ENCODE data around the gene RPUSD1.

Gene RPUSD1

GRCh38 chr16:798666-799065, 10.5 kb upstream of the RPUSD1 start:
- no peak overlapping the region for H3K4me3 ChIP-seq (ENCODE audit: low read depth, low read length)

GRCh38 chr16:797686-798085, 9.5 kb upstream of the RPUSD1 start:
- no peaks in the 10 kb centered on the region for H3K9me3 ChIP-seq
- TF ChIP-seq CTCF (IDR thresholded peaks at IDR 0.05; ENCODE audit: low read depth, low read length), result no peak

More at GRCh38 chr16:798666-799065, 10.5 kb upstream of the RPUSD1 start:
- H3K27me3 ChIP-seq, result peaks cover 44% of the 10 kb centered on the region
- no peak for DNase-seq
- H3K36me3 ChIP-seq, result peaks cover 4% of the 10 kb centered on the region
- no peaks in the 10 kb centered on the region for H3K4me1 ChIP-seq
- TF ChIP-seq CTCF (IDR thresholded peaks at IDR 0.05; ENCODE audit: low read depth, low read length), result no peak
- no peaks in the 10 kb centered on the region for H3K9me3 ChIP-seq

GRCh38 chr16:797120-797420, 8.9 kb upstream of the RPUSD1 start:
- DNase-seq, result no peak
- Histone ChIP-seq H3K9me3 (no peaks in the 10 kb centered on the region), H3K4me3 (ENCODE audit: low read depth, low read length) (no peak overlapping the region), H3K4me1 (no peaks in the 10 kb centered on the region), H3K27me3 (peaks cover 28% of the 10 kb centered on the region), H3K36me3 (peaks cover 16% of the 10 kb centered on the region)
- no peak for TF ChIP-seq CTCF (IDR thresholded peaks at IDR 0.05; ENCODE audit: low read depth, low read length)

More at GRCh38 chr16:797686-798085, 9.5 kb upstream of the RPUSD1 start:
- H3K4me3 ChIP-seq (ENCODE audit: low read depth, low read length), result no peak overlapping the region
- H3K36me3 ChIP-seq, result peaks cover 10% of the 10 kb centered on the region
- no peak for DNase-seq
- H3K27me3 ChIP-seq, result peaks cover 34% of the 10 kb centered on the region
- no peaks in the 10 kb centered on the region for H3K4me1 ChIP-seq

- Histone ChIP-seq H3K36me3 (peaks cover 21% of the 10 kb centered on the region), H3K4me3 (ENCODE audit: low read depth, low read length) (no peak overlapping the region), H3K4me1 (no peaks in the 10 kb centered on the region), H3K27me3 (peaks cover 22% of the 10 kb centered on the region), H3K9me3 (no peaks in the 10 kb centered on the region)
- no peak for TF ChIP-seq CTCF (IDR thresholded peaks at IDR 0.05; ENCODE audit: low read depth, low read length)
- DNase-seq, result no peak
Observed at GRCh38 chr16:796296-797119, 8.3 kb upstream of the RPUSD1 start.

- Histone ChIP-seq H3K27me3 (peaks cover 14% of the 10 kb centered on the region), H3K4me1 (no peaks in the 10 kb centered on the region), H3K36me3 (peaks cover 26% of the 10 kb centered on the region), H3K4me3 (ENCODE audit: low read depth, low read length) (no peak overlapping the region), H3K9me3 (no peaks in the 10 kb centered on the region)
- TF ChIP-seq CTCF (IDR thresholded peaks at IDR 0.05; ENCODE audit: low read depth, low read length), result no peak
- no peak for DNase-seq
Observed at GRCh38 chr16:795580-796229, 7.5 kb upstream of the RPUSD1 start.
